ENCODE results near the gene HDAC8.
"Not testable (repeated sequence)": the region's sequence is repeated elsewhere in the genome, so short reads cannot be mapped to it uniquely, and the experiment has no call there.

DNA sequence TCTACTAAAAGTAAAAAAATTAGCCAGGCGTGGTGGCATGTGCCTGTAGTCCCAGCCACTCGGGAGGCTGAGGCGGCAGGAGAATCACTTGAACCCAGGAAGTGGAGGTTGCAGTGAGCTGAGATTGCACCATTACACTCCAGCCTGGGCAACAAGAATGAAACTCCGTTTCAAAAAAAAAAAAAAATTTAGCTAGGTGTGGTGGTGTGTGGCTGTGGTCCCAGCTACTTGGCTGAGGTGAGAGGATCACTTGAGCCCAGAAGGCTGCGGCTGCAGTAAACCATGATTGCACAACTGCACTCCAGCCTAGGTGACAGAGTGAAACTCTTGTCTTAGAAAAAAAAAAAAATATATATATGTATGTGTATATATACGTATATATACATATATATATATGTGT lies 20.2 kb downstream of the HDAC8 start:
- TF ChIP-seq, protein P1, sequence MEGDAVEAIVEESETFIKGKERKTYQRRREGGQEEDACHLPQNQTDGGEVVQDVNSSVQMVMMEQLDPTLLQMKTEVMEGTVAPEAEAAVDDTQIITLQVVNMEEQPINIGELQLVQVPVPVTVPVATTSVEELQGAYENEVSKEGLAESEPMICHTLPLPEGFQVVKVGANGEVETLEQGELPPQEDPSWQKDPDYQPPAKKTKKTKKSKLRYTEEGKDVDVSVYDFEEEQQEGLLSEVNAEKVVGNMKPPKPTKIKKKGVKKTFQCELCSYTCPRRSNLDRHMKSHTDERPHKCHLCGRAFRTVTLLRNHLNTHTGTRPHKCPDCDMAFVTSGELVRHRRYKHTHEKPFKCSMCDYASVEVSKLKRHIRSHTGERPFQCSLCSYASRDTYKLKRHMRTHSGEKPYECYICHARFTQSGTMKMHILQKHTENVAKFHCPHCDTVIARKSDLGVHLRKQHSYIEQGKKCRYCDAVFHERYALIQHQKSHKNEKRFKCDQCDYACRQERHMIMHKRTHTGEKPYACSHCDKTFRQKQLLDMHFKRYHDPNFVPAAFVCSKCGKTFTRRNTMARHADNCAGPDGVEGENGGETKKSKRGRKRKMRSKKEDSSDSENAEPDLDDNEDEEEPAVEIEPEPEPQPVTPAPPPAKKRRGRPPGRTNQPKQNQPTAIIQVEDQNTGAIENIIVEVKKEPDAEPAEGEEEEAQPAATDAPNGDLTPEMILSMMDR (IDR thresholded peaks at IDR 0.05): not testable (repeated sequence)
- TF ChIP-seq POLR2A (IDR thresholded peaks at IDR 0.05): not testable (repeated sequence)

All from tibial nerve (tissue), 3 donors.